GM12878 (cell line): ENCODE measurements around the gene PLEKHG4B. TPM values are rescaled to one million over a fixed set of nuclear protein-coding genes. Genes with fewer than 3 reads are reported as not detected.

ENCODE experiments used
- ATAC-seq: fragments of 200-7000 bp; cut with Tn5 transposase; 3 replicates; pipeline ENCODE4 v1.9.1; 2020; ENCODE audit warnings: mild to moderate bottlenecking, moderate library complexity
- BruUV-seq: library from RNA; stranded (reverse); fragments of 400-500 nt; replicated peaks from 2 replicates; lab custom pipeline; 2021; lab: Mats Ljungman, UMichigan
- CTCF ChIA-PET: fragments of 300-600 bp; sonication (Branson Sonifier 250); formaldehyde crosslinking; extraction: SDS; loops from one replicate; lab custom pipeline; 2021; ENCODE audit warnings: inconsistent platforms; lab: Yijun Ruan, JAX
- POLR2A ChIA-PET: fragments of 350-600 bp; formaldehyde crosslinking; extraction: SDS; loops from one replicate; lab custom pipeline; 2021; ENCODE audit warnings: inconsistent platforms; lab: Charles Lee
- RAD21 ChIA-PET: fragments of 300-600 bp; sonication (Branson Sonifier 250); formaldehyde crosslinking; loops from one replicate; lab custom pipeline; 2023; ENCODE audit warnings: antibody characterized with exemption; ENCODE audit not compliant: unreplicated experiment; lab: Charles Lee
- SMC1A ChIA-PET: fragments of 300-600 bp; sonication (Branson Sonifier 250); formaldehyde crosslinking; loops from one replicate; lab custom pipeline; 2023; ENCODE audit not compliant: unreplicated experiment, uncharacterized antibody; lab: Charles Lee
- DNase-seq: peaks from one replicate; pipeline ENCODE4 v3.0.0-alpha.2; 2011; ENCODE audit warnings: low read depth, low spot score
- FAIRE-seq: peaks from 3 replicates; lab custom pipeline; 2011; peaks lifted over from hg19 to GRCh38; lab: Jason Lieb, UNC
- H2AFZ ChIP-seq: 2 replicates; pipeline ENCODE4 v1.6.0; 2011; ENCODE audit warnings: low read depth, low read length, control low read depth; ENCODE audit not compliant: control insufficient read depth
- H3K27ac ChIP-seq: 2 replicates; pipeline ENCODE4 v1.5.1; 2011; ENCODE audit warnings: control low read depth; ENCODE audit not compliant: control insufficient read depth, insufficient read depth
- H3K27me3 ChIP-seq, 2 experiments: replicated peaks in 1 of 2; 2 replicates each; pipeline versions ENCODE4 v1.6.0 to v1.6.1; 2011; ENCODE audit warnings: low read length in 1 of 2; ENCODE audit not compliant: control insufficient read depth in 2 of 2, insufficient read depth in 2 of 2
- H3K36me3 ChIP-seq, 2 experiments: 2 replicates each; pipeline ENCODE4 v1.5.1; 2011; ENCODE audit warnings: low read length in 1 of 2; ENCODE audit not compliant: control insufficient read depth in 2 of 2, insufficient read depth in 2 of 2
- H3K4me1 ChIP-seq: 2 replicates; pipeline ENCODE4 v1.6.1; 2011; ENCODE audit warnings: mild to moderate bottlenecking, low read length, moderate library complexity, mixed read lengths; ENCODE audit not compliant: control insufficient read depth, insufficient read depth
- H3K4me2 ChIP-seq: 2 replicates; pipeline ENCODE4 v1.6.0; 2011; ENCODE audit warnings: control low read depth; ENCODE audit not compliant: control insufficient read depth, insufficient read depth
- H3K4me3 ChIP-seq: fragments of 200-600 bp; sonication (generic); 2 replicates; pipeline ENCODE4 v1.5.1; 2016
- H3K79me2 ChIP-seq: 2 replicates; pipeline ENCODE4 v1.6.0; 2011; ENCODE audit warnings: low read length; ENCODE audit not compliant: control insufficient read depth, insufficient read depth
- H3K9ac ChIP-seq: 2 replicates; pipeline ENCODE4 v1.8.0; 2011; ENCODE audit warnings: low read length, control low read depth, mixed read lengths; ENCODE audit not compliant: control insufficient read depth, insufficient read depth
- H3K9me3 ChIP-seq: replicated peaks from 3 replicates; pipeline ENCODE4 v1.5.1; 2011; ENCODE audit warnings: mild to moderate bottlenecking, low read length; ENCODE audit not compliant: control insufficient read depth, insufficient read depth
- H4K20me1 ChIP-seq: 2 replicates; pipeline ENCODE4 v1.6.0; 2011; ENCODE audit not compliant: control insufficient read depth, insufficient read depth
- BCLAF1 ChIP-seq: fragments of 450-650 bp; IDR thresholded peaks from 2 replicates; pipeline ENCODE4 v1.6.1; 2017; ENCODE audit warnings: antibody characterized with exemption, mild to moderate bottlenecking, moderate library complexity
- HCFC1 ChIP-seq: fragments of 150-350 bp; IDR thresholded peaks from 2 replicates; pipeline ENCODE4 v1.6.1; 2014; ENCODE audit warnings: low read length
- JUNB ChIP-seq: IDR thresholded peaks from 2 replicates; pipeline ENCODE4 v1.6.1; 2016; ENCODE audit warnings: antibody characterized with exemption, mild to moderate bottlenecking
- JUND ChIP-seq: IDR thresholded peaks from 2 replicates; pipeline ENCODE4 v1.6.1; 2012; ENCODE audit warnings: low read depth, mild to moderate bottlenecking, low read length, improper control_type of control experiment, moderate library complexity
- YBX1 ChIP-seq: fragments of 450-650 bp; IDR thresholded peaks from 2 replicates; pipeline ENCODE4 v1.6.1; 2016; ENCODE audit warnings: antibody characterized with exemption
- WGBS: methylation state at CpG from one replicate; pipeline ENCODE4 v1.1.6; 2016; ENCODE audit warnings: low lambda C conversion rate; ENCODE audit not compliant: insufficient replicate concordance, insufficient coverage; ENCODE audit errors: missing lambda C conversion rate; 5-methylcytosine and 5-hydroxymethylcytosine counted together
- in situ Hi-C: fragments of 300-500 bp; cut with MboI; formaldehyde crosslinking; loops from 9 replicates; pipeline ENCODE4 v1.14.3; 2018; ENCODE audit warnings: mixed read lengths
- intact Hi-C: fragments of 100-400 bp; cut with micrococcal nuclease; formaldehyde crosslinking; loops from one replicate; pipeline ENCODE4 v1.14.2; 2022; ENCODE audit not compliant: unreplicated experiment
- polyA plus RNA-seq, 11 experiments: library from polyadenylated mRNA; depleted of rRNA in 4 of 11; unstranded in 6 of 11; stranded (reverse) in 5 of 11; fragments of >200 nt; fragmentation: Nextera tagmentation in 4 of 11; fragmentation: Illumina TruSeq in 1 of 11; extraction: Ambion mirVana in 4 of 11; extraction: Trizol in 1 of 11; gene quantifications; 1 replicate in 1 of 11; 2 replicates in 10 of 11; pipeline versions ENCODE4 v1.2.1 to v1.2.3, GENCODE V29; 2011 to 2016; ENCODE audit warnings: inconsistent platforms in 2 of 11, missing spikeins in 2 of 11, low read depth in 1 of 11
- total RNA-seq, 4 experiments: library from RNA; depleted of rRNA in 3 of 4; stranded (reverse); fragments of >200 nt in 3 of 4; fragmentation: Illumina TruSeq in 1 of 4; extraction: Trizol in 1 of 4; gene quantifications; 2 replicates each; pipeline versions ENCODE4 v1.2.1 to v1.2.3, GENCODE V29; 2013 to 2021
- TF ChIP-seq, protein P1 (sequence below): IDR thresholded peaks from 2 replicates; pipeline ENCODE4 v1.6.1; 2011; ENCODE audit warnings: borderline replicate concordance, low read depth, mild to moderate bottlenecking, moderate library complexity, mixed read lengths, low read length; ENCODE audit not compliant: insufficient read depth; ENCODE audit errors: extremely low read length

Gene PLEKHG4B
- total and polyA plus RNA-seq, 10 of the 15 experiments (the other 5 are each of a cell fraction or from before 2014, with no cell fraction given) = under 0.01 to 0.05 (median 0.01) TPM; not detected in 6

- no peak for TF ChIP-seq BCLAF1
- no peak for TF ChIP-seq HCFC1
- no peak for TF ChIP-seq YBX1
These were observed 48.5 kb downstream of the PLEKHG4B start (continued) for GRCh38 chr5:140443-140829.

- FAIRE-seq (no peak), ATAC-seq (no peak), DNase-seq (no peak)
- Histone ChIP-seq H3K9me3 (no peaks in the 10 kb centered on the region), H3K79me2 (no peaks in the 10 kb centered on the region), H4K20me1 (no peaks in the 10 kb centered on the region), H2AFZ (no peak overlapping the region), H3K4me2 (no peak overlapping the region), H3K4me3 (no peak overlapping the region), H3K9ac (no peak overlapping the region), H3K27ac (no peak overlapping the region), H3K4me1 (no peaks in the 10 kb centered on the region), H3K36me3 (no peaks in the 10 kb centered on the region), H3K27me3 (no peaks in the 10 kb centered on the region)
- CTCF ChIA-PET = no interaction called here
- TF ChIP-seq, protein P1, sequence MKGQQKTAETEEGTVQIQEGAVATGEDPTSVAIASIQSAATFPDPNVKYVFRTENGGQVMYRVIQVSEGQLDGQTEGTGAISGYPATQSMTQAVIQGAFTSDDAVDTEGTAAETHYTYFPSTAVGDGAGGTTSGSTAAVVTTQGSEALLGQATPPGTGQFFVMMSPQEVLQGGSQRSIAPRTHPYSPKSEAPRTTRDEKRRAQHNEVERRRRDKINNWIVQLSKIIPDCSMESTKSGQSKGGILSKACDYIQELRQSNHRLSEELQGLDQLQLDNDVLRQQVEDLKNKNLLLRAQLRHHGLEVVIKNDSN = no peak
- TF ChIP-seq JUNB = no peak
- no peak for TF ChIP-seq JUND
- RAD21 ChIA-PET = no interaction called here
- in situ Hi-C loops = no loop called here
- WGBS = 48% methylated on average over 11 of the region's 13 CpGs
- BruUV-seq = no TSS peak
- SMC1A ChIA-PET = no interaction called here
- POLR2A ChIA-PET = no interaction called here
- intact Hi-C loops = no loop called here
These were observed 49.2 kb downstream of the PLEKHG4B start for GRCh38 chr5:141211-141610.
